Right lobe of liver (tissue), 4 donors: ENCODE measurements around the gene ARHGEF37.

Source experiments
- CTCF ChIP-seq, 4 donors: fragments of 200-600 bp in 3 of 4; fragments of 450-650 bp in 1 of 4; IDR thresholded peaks; one replicate each; pipeline versions ENCODE4 v1.5.1 to v1.8.0; 2016 to 2022; ENCODE audit warnings: antibody characterized with exemption in 4 of 4, mild to moderate bottlenecking in 2 of 4
- POLR2A ChIP-seq: fragments of 450-650 bp; IDR thresholded peaks from one replicate; pipeline ENCODE4 v1.6.1; 2017; ENCODE audit warnings: antibody characterized with exemption, mild to moderate bottlenecking
- donor health status: DM: no; HTN: no; CAD: no.
- donor health status: DM: no; HTN: no; CAD: no.
- donor health status: DM: no; HTN: yes; CAD: no.

GRCh38 chr5:149657324-149657723 lies 76.0 kb downstream of the ARHGEF37 start:
- TF ChIP-seq POLR2A (no peak), CTCF (IDR thresholded peaks at IDR 0.05) (no peak)
